Loucy (cell line): ENCODE measurements around the gene PLA2G2F.

Experiments used
- H2AFZ ChIP-seq: fragments of 200-600 bp; sonication (generic); 2 replicates; pipeline ENCODE4 v1.6.0; 2016; ENCODE audit warnings: antibody characterized with exemption, mild to moderate bottlenecking, low read length, moderate library complexity
- H3F3A ChIP-seq: fragments of 200-600 bp; 2 replicates; pipeline ENCODE4 v1.6.0; 2016; ENCODE audit warnings: antibody characterized with exemption, low read depth, mild to moderate bottlenecking
- H3K27me3 ChIP-seq: fragments of 200-600 bp; sonication (generic); 2 replicates; pipeline ENCODE4 v1.6.1; 2014; ENCODE audit warnings: low read length, mild to moderate bottlenecking; ENCODE audit not compliant: insufficient read depth, poor library complexity, severe bottlenecking
- H3K36me3 ChIP-seq: fragments of 200-600 bp; sonication (generic); 2 replicates; pipeline ENCODE4 v1.6.1; 2016; ENCODE audit warnings: low read length; ENCODE audit not compliant: insufficient read depth
- H3K4me1 ChIP-seq: fragments of 200-600 bp; sonication (generic); 2 replicates; pipeline ENCODE4 v1.5.1; 2014; ENCODE audit warnings: low read length, mild to moderate bottlenecking; ENCODE audit not compliant: insufficient read depth, poor library complexity, severe bottlenecking
- H3K4me2 ChIP-seq: fragments of 200-600 bp; sonication (generic); 2 replicates; pipeline ENCODE4 v1.6.0; 2014; ENCODE audit warnings: antibody characterized with exemption, low read length, low read depth, mild to moderate bottlenecking; ENCODE audit not compliant: poor library complexity, severe bottlenecking
- H3K4me3 ChIP-seq: fragments of 200-600 bp; sonication (generic); 2 replicates; pipeline ENCODE4 v1.5.1; 2014; ENCODE audit warnings: low read length, mild to moderate bottlenecking, mixed read lengths; ENCODE audit not compliant: poor library complexity, severe bottlenecking
- H3K79me2 ChIP-seq: fragments of 200-600 bp; sonication (generic); 2 replicates; pipeline ENCODE4 v1.6.1; 2014; ENCODE audit warnings: low read length; ENCODE audit not compliant: insufficient read depth
- H3K9ac ChIP-seq: fragments of 200-600 bp; sonication (generic); 2 replicates; pipeline ENCODE4 v1.6.0; 2014; ENCODE audit warnings: mild to moderate bottlenecking, low read depth, low read length, moderate library complexity; ENCODE audit not compliant: poor library complexity, severe bottlenecking
- H3K9me2 ChIP-seq: fragments of 200-600 bp; sonication (generic); replicated peaks from 2 replicates; pipeline ENCODE4 v1.6.1; 2016; ENCODE audit warnings: low read depth, low read length, mixed read lengths
- H3K9me3 ChIP-seq: fragments of 200-600 bp; sonication (generic); 2 replicates; pipeline ENCODE4 v1.6.1; 2014; ENCODE audit warnings: mild to moderate bottlenecking, antibody characterized with exemption, low read length, low read depth; ENCODE audit not compliant: insufficient read depth
- H4K20me1 ChIP-seq: fragments of 200-600 bp; sonication (generic); 2 replicates; pipeline ENCODE4 v1.6.0; 2014; ENCODE audit warnings: antibody characterized with exemption, low read length, mild to moderate bottlenecking; ENCODE audit not compliant: insufficient read depth, poor library complexity, severe bottlenecking
- CTCF ChIP-seq: fragments of 200-600 bp; sonication (generic); conservative IDR thresholded peaks from 2 replicates; pipeline ENCODE4 v1.5.1; 2014; ENCODE audit warnings: mild to moderate bottlenecking, antibody characterized with exemption, low read length
- EZH2phosphoT487 ChIP-seq: fragments of 200-600 bp; IDR thresholded peaks from 2 replicates; pipeline ENCODE4 v1.6.1; 2018; ENCODE audit warnings: antibody characterized with exemption, mild to moderate bottlenecking, moderate library complexity, borderline replicate concordance

Gene PLA2G2F

DNA sequence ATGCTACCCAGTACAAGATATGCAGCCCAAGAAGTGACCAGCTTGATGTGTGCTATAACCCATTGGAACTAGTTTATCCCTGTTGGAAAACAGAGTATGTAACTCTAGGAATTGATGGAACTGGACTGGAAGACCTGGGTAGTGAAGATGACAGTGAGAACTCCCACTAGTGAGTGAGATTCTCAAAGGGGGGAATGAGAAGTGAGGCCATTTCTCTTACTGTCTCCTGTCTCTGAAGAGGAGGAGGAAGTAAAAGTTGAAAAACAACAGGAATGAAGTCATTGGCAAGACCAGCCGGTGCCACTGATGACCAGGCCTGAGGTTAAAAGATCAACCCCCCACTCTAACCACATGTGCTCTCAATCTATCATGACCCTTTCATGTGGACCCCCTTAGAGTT, 20.9 kb downstream of the PLA2G2F start:
- no peak overlapping the region for H3K4me2 ChIP-seq
- H3K79me2 ChIP-seq = no peaks in the 10 kb centered on the region
- no peak for TF ChIP-seq EZH2phosphoT487
- no peak for TF ChIP-seq CTCF
- H3K36me3 ChIP-seq = no peaks in the 10 kb centered on the region
- H3K9me3 ChIP-seq = peaks cover 17% of the 10 kb centered on the region; the same call in 1 of the 2 replicates
- no peak overlapping the region for H3K4me3 ChIP-seq
- H2AFZ ChIP-seq = no peak overlapping the region
- no peaks in the 10 kb centered on the region for H3K27me3 ChIP-seq
- no peak overlapping the region for H3K9ac ChIP-seq
- H4K20me1 ChIP-seq = no peaks in the 10 kb centered on the region
- no peaks in the 10 kb centered on the region for H3F3A ChIP-seq
- H3K4me1 ChIP-seq = no peaks in the 10 kb centered on the region
- no peaks in the 10 kb centered on the region for H3K9me2 ChIP-seq

DNA sequence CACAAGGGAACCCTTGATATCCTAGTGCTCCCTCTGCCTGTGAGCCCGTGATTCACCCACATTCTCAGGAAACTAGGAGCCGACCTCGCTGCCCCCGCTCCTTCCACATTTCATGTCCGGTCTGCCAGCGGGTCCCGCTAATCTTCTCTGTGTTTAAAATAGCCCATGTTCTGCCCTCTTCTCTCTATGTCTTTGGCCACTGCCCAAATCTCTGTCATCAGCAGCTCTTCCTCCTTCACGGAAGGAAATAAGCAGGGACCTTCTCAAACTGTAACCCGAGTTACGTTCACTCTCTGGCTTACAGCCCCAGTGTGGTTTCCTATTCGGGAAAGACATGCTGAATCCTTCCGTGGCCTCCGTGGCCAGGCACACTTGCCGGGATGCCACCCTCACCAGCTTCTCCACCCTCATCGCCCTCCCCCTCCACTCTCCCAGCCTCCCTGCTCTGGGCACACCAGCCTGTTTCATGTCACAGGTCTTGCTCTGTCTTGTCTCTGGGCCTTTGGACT, 25.6 kb downstream of the PLA2G2F start:
- Histone ChIP-seq H3K4me2 (no peak overlapping the region), H2AFZ (no peak overlapping the region), H3K4me1 (no peaks in the 10 kb centered on the region), H3K36me3 (no peaks in the 10 kb centered on the region), H3F3A (no peaks in the 10 kb centered on the region), H3K79me2 (no peaks in the 10 kb centered on the region), H3K9me2 (no peaks in the 10 kb centered on the region), H3K9ac (no peak overlapping the region), H3K27me3 (no peaks in the 10 kb centered on the region), H3K4me3 (no peak overlapping the region), H3K9me3 (peaks cover 9% of the 10 kb centered on the region; the same call in 1 of the 2 replicates), H4K20me1 (no peaks in the 10 kb centered on the region)
- TF ChIP-seq EZH2phosphoT487 (no peak), CTCF (no peak)

GRCh38 chr1:20165522-20165951, 26.4 kb downstream of the PLA2G2F start:
- Histone ChIP-seq H2AFZ (no peak overlapping the region), H3K9me2 (no peaks in the 10 kb centered on the region), H3F3A (no peaks in the 10 kb centered on the region), H3K36me3 (no peaks in the 10 kb centered on the region), H3K9ac (no peak overlapping the region), H3K27me3 (no peaks in the 10 kb centered on the region), H3K4me1 (no peaks in the 10 kb centered on the region), H3K4me2 (no peak overlapping the region), H3K4me3 (no peak overlapping the region), H4K20me1 (no peaks in the 10 kb centered on the region), H3K9me3 (peaks cover 2% of the 10 kb centered on the region; the same call in 1 of the 2 replicates), H3K79me2 (no peaks in the 10 kb centered on the region)
- peak; percentile 75 for TF ChIP-seq CTCF
- TF ChIP-seq EZH2phosphoT487 = no peak
